Measurements from ENCODE around the gene FOXP4. TPM values are rescaled to one million over a fixed set of nuclear protein-coding genes. Genes with fewer than 3 reads are reported as not detected.

The FOXP4 gene
- total RNA-seq, 4 donors from 2014 or later, result 10.8 to 30.7 (median 17.7) TPM

DNA sequence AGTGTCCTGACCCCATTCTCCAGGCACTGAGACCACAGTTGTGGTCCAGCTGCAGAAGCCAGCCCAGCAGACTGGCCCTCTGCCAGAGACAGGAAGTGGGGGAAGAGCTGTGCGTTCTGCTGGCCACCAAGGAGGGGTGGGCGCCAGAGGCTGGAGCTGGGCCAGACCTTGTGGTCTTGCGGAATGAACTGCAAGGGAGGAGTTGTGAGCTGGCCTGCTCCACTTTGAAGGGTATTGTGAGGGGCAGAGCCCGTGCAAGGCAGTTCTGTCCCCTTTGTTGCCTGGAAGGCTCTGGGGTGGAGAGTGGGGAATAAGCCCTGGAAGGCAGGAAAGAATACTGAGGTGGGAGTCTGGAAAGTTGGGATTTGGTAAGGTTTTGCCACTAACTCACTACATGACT is 88.5 kb downstream of the FOXP4 start:
- Histone ChIP-seq H3K9me3 (no peaks in the 10 kb centered on the region), H3K27ac (replicated peaks in 1 of 4) (no peak overlapping the region), H3K4me3 (no peak overlapping the region), H3K36me3 (no peaks in the 10 kb centered on the region), H3K4me1 (peaks cover 28 to 35% (median 30%) of the 10 kb centered on the region in 4 donors), H3K27me3 (peaks cover 6 to 56% (median 29%) of the 10 kb centered on the region in 4 donors)
- intact Hi-C loops (cut with DNase I), result no loop called here
- 31% methylated on average over 4 of the region's 4 CpGs for WGBS
- DNase-seq (ENCODE audit: extremely low spot score), result no peak
- TF ChIP-seq POLR2AphosphoS5 (IDR thresholded peaks at IDR 0.05) (no peak), POLR2A (IDR thresholded peaks at IDR 0.05; ENCODE audit: low read depth) (no peak), EP300 (IDR thresholded peaks at IDR 0.05) (no peak)
- TF ChIP-seq, protein P1, sequence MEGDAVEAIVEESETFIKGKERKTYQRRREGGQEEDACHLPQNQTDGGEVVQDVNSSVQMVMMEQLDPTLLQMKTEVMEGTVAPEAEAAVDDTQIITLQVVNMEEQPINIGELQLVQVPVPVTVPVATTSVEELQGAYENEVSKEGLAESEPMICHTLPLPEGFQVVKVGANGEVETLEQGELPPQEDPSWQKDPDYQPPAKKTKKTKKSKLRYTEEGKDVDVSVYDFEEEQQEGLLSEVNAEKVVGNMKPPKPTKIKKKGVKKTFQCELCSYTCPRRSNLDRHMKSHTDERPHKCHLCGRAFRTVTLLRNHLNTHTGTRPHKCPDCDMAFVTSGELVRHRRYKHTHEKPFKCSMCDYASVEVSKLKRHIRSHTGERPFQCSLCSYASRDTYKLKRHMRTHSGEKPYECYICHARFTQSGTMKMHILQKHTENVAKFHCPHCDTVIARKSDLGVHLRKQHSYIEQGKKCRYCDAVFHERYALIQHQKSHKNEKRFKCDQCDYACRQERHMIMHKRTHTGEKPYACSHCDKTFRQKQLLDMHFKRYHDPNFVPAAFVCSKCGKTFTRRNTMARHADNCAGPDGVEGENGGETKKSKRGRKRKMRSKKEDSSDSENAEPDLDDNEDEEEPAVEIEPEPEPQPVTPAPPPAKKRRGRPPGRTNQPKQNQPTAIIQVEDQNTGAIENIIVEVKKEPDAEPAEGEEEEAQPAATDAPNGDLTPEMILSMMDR (IDR thresholded peaks at IDR 0.05), result no peak

DNA sequence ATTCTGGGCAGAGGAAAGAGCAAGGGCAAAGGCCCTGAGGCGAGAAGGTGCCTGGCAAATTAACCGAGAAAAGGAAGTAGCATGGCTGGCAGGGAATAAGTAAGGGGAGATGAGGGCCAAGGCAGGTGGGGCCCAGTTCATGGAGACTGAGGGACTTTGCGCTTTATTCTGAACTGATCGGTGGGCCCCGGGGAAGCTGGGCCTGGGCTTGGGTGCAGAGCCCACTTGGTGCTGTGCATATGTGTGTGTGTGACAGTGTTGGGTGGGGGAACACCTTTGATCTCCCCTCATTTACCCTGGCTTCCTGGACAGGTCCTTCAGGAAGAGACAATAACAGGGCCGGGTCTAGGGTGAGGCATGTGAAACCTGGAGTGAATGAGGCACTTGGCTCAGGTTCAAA is 89.2 kb downstream of the FOXP4 start:
- no peaks in the 10 kb centered on the region for H3K9me3 ChIP-seq
- TF ChIP-seq EP300 (IDR thresholded peaks at IDR 0.05) (no peak), POLR2AphosphoS5 (IDR thresholded peaks at IDR 0.05) (no peak), POLR2A (IDR thresholded peaks at IDR 0.05; ENCODE audit: low read depth) (no peak)
- TF ChIP-seq, protein P1 (IDR thresholded peaks at IDR 0.05), result no peak
- no peak overlapping the region for H3K4me3 ChIP-seq
- peaks cover 28 to 40% (median 32%) of the 10 kb centered on the region in 4 donors for H3K4me1 ChIP-seq
- H3K27me3 ChIP-seq, result peaks cover 6 to 63% (median 29%) of the 10 kb centered on the region in 4 donors
- no peaks in the 10 kb centered on the region for H3K36me3 ChIP-seq
- 86% methylated on average over 6 of the region's 6 CpGs for WGBS
- intact Hi-C loops (cut with DNase I), result no loop called here
- no peak overlapping the region for H3K27ac ChIP-seq (replicated peaks in 1 of 4)
- no peak for DNase-seq (ENCODE audit: extremely low spot score)

- Histone ChIP-seq H3K27ac (replicated peaks in 1 of 4) (peak overlapping the region in 1 of 4 donors; percentile 36), H3K4me3 (peak overlapping the region; percentile 48 to 61 (median 52)), H3K9me3 (no peaks in the 10 kb centered on the region), H3K4me1 (peaks cover 28 to 43% (median 32%) of the 10 kb centered on the region in 4 donors), H3K36me3 (no peaks in the 10 kb centered on the region), H3K27me3 (peaks cover 6 to 73% (median 29%) of the 10 kb centered on the region in 4 donors)
- intact Hi-C loops (cut with DNase I), result no loop called here
- TF ChIP-seq, protein P1 (IDR thresholded peaks at IDR 0.05), result no peak
- TF ChIP-seq POLR2AphosphoS5 (IDR thresholded peaks at IDR 0.05) (no peak), POLR2A (IDR thresholded peaks at IDR 0.05; ENCODE audit: low read depth) (no peak), EP300 (IDR thresholded peaks at IDR 0.05) (no peak)
- 68% methylated on average over 18 of the region's 31 CpGs for WGBS
- no peak for DNase-seq (ENCODE audit: extremely low spot score)
These were observed 90.6 kb downstream of the FOXP4 start for GRCh38 chr6:41636833-41637193.

GRCh38 chr6:41637194-41638001 is 91.2 kb downstream of the FOXP4 start:
- Histone ChIP-seq H3K27me3 (peaks cover 6 to 79% (median 29%) of the 10 kb centered on the region in 4 donors), H3K4me1 (peaks cover 28 to 43% (median 32%) of the 10 kb centered on the region in 4 donors), H3K4me3 (peak overlapping the region; percentile 48 to 61 (median 52)), H3K9me3 (no peaks in the 10 kb centered on the region), H3K36me3 (no peaks in the 10 kb centered on the region), H3K27ac (replicated peaks in 1 of 4) (peak overlapping the region in 1 of 4 donors; percentile 36)
- 27% methylated on average over 29 of the region's 54 CpGs for WGBS
- DNase-seq (ENCODE audit: extremely low spot score), result no peak
- intact Hi-C loops (cut with DNase I), result no loop called here
- TF ChIP-seq, protein P1 (IDR thresholded peaks at IDR 0.05), result no peak
- TF ChIP-seq POLR2AphosphoS5 (IDR thresholded peaks at IDR 0.05) (no peak), EP300 (IDR thresholded peaks at IDR 0.05) (no peak), POLR2A (IDR thresholded peaks at IDR 0.05; ENCODE audit: low read depth) (no peak)
